HTERT RPE-1 (cell line): Measurements from ENCODE around the gene DAB2IP.

Experiments used
- in situ Hi-C: fragments of 300-500 bp; cut with MboI; formaldehyde crosslinking; loops from 4 replicates; pipeline ENCODE4 v1.14.3; 2020; ENCODE audit warnings: low sequenced_read_pairs

Gene DAB2IP

DNA sequence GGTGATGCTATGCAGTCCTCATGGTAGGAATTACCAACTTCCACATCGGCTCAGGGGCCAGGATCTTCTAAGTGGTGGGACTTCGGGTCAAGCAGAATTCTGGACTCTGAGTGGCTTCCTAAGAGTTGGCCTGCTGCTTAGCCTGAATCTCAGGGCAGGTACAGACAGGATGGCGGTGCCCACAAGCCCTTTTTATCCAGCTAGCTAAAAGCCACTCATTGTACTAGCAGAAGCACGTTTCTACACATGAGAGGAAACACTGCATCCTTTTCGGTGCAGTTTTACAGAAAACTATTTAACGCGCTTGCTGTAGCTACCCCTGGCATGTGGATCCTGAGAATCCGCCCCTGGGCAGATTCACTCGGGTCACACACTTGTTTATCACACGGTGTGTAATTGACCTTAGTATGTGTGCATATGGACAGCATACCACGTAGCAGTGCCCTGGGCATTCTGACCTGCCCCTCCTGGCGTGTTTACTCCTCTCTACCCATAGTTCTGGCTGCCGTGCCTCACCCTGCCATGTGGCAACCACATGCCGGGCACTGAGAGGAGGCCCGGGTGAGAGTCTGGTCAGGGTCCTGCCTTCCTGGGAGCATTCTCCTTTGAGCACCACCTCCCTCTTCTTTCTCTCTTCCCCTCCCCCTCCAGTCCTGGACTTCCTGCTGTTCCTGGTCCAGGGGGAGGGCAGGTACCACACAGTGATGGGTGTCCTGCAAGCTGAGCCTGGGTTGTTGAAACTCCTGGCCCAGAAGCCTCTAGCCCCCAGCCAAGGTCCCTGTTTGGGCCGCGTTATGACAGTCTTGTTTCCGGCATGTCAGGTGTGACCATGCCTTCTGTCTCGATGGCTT is 65.9 kb downstream of the DAB2IP start:
- in situ Hi-C loops: no loop called here

DNA sequence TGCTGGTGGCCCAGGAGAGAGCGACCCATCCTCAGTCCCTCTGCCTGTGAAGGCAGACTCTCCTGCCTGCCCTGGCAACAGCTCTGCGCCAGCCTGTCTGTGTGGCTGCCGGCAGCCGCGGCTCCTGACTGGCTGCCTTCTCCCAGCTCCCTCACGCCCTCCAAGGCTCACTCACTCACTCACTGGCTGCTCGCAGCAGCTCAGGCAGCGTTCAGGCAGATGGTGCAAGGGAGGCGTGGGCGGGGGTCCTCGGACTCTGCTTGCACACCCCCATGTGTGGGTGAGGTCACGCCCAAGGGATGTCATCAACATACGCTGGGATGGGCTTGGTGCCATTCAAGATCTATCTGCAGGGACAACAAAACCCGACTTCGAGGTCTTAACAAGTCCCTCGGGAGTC is 66.7 kb downstream of the DAB2IP start:
- in situ Hi-C loops: no loop called here

DNA sequence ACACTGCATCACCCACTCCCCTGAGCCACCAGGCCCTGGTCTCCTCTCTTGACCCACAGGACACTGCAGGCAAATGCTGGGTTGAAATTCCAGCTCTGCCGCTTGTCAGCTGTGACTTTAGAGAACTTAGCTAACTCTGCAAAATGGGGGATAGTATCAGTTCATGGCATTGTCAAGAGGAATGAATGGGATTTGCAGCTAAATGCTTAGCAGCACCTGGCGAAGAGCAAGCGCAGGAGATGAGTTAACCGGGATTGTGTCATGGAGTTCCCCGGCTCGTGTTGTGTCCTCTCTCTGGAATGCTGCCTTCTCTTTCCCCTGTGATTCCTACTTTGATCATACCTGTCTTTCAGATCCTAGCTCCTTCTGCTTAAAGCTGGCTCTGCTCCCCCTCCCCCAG is 67.1 kb downstream of the DAB2IP start:
- in situ Hi-C loops: no loop called here

DNA sequence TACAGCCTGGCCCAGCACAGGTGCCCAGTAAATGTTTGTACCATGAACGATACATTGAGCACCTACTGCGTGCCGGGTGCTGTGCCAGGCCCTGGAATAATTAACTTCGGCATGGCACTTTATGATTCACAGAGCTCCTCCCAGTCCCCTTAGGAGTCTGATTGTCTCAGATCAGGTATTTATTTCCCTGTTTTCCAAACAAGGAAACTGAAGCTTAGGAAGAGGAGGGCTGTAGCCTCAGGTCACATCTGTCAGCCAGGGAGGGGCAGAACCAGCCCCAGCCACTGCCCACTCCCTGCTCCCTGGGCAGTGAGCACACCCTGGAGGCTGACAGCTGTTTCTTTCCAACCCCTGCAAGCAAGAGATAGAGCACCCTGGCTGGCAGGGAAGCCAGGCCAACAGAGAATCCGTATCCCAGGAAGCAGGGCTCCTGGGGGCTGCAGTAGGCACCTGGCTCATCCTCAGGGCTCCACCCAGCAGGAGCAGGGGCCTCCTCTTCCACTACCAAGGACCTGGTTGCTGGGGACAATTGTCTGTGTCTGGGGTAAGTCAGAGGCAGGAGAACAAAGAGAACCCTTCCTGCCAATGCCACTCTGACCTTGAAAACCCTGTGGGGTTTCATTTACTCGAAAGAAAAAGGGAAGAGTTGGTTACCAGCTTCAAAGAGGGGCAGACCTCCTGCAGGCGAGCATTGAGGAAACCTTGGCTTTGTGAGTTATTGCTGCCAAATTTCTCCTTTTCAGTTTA is 69.0 kb downstream of the DAB2IP start:
- in situ Hi-C loops: no loop called here

DNA sequence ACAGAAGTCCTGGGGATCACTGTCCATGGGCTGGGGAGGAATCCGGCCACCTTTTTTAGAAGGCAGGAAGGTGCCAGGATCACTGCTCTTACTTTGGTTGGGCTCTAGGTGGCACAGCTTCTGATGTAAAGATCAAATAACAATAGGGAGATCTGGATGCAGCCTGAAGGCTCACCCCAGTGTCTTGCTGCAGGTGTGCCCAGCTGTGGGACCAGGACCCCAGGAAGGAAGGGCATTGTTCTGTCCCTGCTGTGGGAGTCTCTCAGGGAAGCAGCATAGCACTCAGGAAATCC is 69.6 kb downstream of the DAB2IP start:
- in situ Hi-C loops: no loop called here

DNA sequence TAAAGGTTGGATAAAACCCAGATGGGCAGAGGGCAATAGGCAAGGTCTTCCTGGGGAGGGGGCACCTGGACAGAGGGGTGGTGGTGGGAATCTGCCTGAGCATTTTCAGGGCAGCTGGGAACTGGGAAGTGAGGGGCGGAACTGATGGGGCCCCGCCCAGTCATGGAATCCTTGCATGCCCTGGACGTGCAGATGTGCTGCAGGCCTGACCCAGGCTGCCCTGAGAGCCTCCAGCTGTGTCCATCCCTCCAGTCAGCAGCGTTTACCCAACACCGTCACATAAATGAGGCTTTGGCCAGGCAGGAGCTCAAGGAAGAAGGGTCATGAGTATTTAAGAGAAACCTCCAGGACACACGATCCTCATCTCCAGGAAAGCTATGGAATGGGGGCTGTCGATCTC is 70.3 kb downstream of the DAB2IP start:
- in situ Hi-C loops: no loop called here

DNA sequence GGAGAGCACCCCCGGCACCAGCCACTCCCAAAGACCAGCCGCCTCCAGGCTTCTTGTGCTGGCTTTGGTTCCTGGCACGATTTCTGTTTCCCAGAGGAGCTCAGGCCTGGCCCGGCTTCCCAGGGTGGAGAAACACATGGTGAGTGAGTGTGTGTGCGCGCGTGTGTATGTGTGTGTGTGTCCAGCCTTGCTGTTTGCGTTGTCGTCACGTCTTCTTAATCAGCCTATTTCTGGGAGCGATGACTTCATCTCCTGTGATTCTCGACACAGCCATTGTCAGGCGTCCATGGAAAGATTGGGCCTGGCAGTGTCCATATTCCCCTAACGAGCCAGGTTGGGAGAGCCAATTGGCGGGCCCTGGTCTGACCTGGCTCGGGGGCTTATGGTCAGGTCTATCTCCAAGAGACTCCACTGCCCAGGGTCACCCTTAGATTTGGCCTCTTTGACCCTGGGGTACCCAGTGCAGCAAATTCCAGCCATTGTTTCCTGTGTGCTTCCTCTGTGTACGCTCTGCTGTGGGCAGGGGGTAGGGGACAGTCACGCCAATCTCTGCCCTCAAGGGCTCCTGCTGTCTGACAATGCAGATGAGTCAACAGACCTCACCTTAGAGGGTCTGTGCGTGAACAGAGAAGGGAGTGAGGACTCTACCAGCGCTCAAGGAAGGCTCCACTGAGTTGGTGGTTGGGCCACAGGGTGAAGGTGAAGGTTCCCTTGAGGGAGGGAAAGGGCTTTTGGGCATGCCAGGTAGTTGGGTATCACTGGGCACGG is 73.8 kb downstream of the DAB2IP start:
- in situ Hi-C loops: no loop called here

DNA sequence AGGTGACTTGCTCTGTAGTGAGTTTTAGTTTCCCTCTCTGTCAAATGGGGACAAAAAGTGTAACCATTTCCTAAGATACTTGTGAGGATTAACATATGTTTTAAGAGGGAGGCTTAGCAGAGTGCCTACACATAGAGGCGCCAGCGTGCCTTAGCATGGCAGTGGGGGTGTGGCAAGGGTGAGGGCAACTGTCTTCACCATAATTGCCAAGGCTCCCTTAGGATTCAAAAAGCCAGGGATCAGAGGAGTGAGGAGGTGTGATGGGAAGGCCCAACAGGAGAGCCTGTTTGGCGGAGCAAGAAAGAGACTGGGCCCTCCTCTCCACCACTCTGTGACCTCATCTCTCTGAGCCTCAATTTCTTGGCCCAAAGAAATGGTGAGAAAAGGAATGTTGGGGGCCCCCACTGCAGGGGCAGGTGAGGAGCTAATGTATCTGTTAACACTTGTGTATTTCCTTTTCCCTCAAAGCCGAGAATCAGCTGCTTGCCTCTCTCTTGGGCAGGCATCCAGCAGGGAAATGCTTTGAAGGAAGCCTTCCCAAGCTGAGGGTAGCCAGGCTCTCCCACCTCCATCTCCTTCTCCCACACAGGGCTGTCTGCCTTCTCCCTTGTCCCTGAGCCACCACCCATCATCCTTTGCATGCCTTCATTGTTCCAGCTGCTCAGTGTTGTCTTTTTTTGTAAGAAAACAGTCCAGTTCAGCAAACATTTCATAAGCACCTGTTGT is 76.0 kb downstream of the DAB2IP start:
- in situ Hi-C loops: no loop called here

DNA sequence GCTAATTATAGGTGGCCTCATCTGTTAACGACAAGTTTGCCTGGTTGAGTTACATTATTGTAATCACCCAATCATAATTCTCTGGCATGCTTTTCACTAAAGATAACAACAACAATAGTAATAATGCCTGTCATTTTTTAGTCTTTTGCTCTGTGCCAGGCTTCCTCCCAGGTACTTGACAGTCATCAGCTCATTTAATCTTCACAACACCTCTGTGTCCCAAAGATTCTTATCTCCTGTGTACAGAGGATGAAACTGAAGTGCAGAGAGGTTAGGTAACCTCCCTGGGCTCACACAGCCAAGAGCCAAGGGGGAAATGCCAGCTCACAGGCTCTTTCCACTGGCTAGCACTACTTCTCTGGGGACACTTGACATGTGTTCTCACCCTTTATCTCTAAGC is 77.5 kb downstream of the DAB2IP start:
- in situ Hi-C loops: no loop called here

DNA sequence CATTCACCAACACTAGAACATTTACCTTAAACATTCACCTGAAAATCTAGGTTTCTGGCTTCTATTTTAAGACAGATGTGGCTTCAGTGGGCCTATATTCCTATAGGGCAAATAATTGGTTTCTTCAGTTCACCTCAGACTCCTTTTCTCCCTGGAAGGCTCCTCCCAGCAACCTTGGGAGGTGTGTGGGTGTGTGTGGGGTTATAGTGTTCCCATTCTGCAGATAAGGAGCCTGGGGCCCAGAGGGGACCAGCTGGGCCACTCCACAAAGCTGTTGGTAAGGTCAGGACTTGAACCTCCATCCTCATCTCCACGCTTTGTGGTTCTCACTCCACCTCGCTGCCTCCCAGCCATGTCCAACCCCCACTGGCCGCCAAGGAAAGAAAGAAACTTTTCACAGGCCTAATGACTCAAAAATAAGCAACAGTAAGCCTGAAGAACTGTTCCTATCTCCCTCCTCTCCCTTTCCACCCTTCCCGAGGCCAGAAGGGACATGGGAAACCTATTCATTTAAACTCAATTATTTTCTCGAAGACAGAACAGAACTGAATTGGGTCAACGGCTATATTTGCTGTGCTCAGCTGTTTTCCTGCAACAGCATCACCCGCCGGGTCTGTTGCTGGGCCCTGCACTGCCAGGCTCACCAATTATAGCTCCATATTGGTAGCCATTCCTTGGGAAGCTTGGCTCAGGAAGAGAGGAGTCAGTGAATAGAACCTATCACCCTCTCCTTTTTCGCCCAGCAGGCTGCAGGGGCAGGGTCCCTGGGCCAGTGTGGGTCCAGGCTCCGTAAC is 78.5 kb downstream of the DAB2IP start:
- in situ Hi-C loops: no loop called here

DNA sequence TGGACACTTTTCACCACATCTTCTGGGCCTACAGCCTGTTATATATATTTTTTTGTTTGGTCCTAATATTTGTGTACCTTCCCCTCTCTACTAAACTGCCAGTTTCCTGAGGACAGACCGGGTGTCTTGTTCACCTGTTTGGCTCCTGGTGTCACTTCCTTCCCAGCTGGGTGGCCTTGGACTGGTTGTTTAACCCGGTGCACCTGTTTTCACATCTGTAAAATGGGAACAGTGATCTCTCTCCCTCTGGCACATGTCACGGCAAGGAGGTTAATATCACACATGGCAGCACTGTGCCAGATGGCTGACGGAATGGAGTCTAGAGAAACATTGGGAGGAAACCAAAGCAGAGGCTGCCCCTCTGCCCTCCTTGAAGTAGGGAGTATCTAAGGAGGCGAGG is 79.7 kb downstream of the DAB2IP start:
- in situ Hi-C loops: no loop called here

DNA sequence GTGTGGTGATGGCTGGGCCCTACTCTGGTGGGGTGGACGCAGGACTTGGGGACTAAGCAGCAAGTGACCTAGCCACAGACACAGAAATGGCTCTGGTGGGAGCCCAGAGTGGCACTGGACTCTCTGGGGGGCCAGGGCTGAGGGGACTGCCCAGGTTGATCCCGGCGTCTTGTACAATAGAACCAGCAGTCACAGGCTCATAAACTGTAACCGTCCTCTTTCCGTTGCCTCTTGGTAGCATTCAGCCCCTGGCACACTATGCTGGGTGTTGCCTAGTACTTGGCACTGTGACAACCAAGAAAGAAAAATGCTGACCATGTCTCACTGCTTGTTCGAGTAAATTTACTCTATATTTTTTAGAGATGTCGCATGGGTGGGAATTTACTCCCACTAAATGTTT is 80.5 kb downstream of the DAB2IP start:
- in situ Hi-C loops: no loop called here

DNA sequence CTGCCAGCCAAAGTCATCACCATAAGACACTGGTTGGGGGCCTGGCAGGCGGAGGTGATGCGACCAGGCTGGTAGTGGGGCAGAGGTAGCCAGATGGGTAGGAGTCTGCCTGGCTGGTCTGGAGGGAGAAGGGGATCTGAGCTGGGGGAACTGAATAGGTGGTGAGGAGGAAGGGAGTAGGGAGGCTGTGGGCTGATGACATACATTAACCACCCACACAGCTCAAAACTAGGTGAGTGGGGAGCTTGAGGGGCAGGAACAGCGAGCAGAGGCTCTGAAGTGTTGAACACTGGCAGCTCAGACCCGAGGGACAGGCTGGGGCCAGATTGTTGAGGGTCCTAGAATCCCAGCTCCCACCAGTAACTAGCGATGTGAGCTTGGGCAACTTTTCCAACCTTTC is 81.0 kb downstream of the DAB2IP start:
- in situ Hi-C loops: no loop called here

DNA sequence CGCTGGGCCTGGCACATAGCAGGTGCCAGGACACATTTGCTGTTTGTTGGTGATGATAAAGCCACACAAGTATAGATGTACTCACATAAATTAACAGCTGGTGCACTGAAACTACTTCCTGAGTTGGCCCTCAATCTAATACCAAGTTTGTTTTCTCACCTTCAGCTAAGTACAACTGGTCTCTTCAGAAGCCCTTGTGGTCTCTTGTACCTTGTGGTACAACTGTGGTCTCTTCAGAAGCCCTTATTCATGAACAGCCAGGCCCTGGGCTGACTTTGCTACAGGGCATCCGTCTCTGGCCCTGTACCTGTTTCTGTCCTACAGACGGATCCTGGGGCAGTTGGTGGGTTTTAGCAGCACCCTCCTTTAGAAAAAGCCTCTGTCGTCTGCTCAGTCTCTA is 81.5 kb downstream of the DAB2IP start:
- in situ Hi-C loops: no loop called here

DNA sequence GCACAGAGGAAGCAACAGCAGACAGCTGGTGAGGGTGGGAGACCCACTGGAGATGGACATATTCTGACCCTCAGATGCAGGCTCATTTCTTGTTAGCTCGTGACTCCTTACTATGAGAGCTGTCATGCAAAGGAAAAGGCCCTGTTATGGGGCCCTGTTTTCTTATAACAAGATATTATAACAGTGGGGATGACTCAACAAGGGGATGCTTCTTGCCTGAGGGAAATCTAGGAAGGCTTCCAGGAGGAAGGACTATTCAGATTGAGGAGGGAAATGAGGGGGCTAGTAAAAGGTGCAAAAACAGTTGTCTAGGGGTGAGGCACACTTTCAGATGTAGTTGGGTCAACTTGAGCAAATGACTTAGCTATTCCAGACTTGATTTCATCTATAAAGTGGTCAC is 83.0 kb downstream of the DAB2IP start:
- in situ Hi-C loops: no loop called here

DNA sequence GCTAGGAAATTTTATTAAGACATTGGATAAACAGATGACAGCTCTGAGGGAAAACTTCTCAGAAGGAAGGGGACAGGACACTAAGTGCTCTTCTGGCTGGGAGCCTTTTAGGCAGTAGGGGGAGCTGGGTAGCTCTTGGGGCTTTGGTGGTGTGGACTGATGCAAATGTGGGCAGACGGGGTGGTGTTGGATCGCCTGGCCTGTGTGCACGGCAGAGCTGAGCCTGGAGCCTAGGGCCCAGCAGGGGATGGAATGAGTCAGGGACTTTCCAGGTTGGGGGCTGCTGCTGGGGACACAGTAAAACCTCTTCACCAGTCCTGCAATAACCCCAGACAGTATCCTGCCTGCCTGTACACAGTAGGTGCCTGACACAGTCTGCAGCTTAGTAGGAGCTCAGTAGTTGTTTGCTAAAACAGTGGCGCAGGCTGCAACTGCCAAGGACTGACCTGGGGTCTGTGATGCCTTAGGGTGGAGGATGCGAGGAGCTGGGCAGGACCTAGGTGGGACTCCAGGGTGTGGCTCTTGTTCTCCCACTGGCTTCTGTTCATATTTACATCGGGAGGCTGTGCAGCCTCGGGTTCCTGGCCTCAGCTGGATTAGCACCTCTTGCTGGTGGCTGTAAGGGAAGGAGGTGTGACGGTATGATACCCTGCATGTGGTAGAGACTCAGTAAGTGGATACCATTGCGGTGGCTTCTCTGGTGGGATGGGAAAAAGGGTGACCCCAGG is 83.8 kb downstream of the DAB2IP start:
- in situ Hi-C loops: no loop called here

DNA sequence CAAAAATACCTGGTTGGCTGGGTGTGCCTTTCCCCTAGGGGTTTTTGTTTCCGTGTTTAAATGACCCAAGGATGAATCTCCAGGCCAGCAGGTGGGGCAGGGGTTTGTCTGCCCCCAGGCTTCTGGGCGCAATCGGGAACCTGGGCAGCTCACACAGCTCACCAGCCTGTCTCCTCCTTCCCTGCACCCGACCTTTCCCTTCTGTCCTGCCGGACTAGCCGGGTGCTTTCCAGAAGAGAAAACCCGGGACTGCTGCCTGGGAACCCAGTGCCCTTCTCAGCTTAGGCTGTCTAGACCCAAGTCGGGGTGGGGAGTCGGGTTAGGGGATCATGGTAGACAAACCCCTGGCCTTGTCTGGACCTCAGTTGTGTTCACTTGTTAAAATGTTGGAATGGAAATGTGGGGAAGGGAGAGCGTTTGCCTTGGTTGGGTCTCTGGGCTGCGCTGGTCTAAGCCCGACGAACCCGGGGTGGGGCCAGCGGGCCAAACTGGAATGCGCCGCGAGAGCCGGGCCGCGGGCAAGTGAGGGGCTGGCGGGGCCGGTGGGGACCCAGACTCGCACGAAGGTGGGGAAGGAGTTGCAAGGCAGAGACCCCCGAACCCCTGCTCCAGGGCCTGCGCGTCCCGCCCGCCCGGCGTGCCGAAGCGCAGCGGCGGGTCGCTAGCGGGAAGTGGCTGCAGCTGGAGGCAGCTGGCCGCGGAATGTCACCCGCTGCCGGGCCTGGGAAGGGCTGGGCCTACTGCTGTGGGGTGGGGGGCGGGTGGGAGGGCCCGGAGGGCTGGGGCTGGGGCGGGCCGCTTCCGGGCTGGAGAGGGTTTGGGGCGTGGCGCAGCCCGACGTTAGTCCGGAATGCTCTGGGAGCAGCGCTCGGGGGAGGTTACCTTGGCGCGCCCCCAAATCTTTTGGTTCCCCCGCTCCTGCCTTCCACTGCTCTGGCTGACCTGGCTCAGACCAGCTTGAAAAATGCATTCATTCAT is 84.6 kb downstream of the DAB2IP start:
- in situ Hi-C loops: no loop called here

DNA sequence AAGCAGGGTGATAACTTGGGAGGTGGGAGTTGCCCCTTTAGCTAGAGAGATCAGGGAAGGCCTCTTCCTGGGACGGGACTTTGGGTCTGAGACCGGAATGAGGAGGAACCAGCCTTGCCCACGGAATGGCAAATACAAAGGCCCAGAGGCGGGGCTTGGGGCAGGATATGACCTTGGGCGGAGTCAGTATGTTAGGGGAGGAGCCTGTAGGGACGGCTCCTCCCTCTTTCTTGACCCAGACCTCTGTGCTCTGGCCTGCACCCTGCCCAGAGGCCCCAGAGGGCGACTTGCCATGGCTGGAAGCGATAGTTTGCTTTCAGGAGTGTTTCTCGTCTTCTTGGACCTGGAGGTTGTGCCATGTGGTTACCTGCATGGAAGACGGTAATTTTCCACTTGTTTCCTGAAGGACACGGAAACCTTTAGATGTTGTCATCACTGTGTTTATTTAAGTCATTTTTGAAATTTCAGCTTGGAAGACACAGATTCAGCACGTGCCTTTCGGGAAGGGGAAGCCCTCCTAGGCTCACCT is 85.6 kb downstream of the DAB2IP start:
- in situ Hi-C loops: no loop called here
